SW480 (cell line): ENCODE measurements around the gene IFI35.
"Not testable (repeated sequence)": the region's sequence is repeated elsewhere in the genome, so short reads cannot be mapped to it uniquely, and the experiment has no call there.

Experiments used
- DNase-seq: peaks from one replicate; pipeline ENCODE4 v3.0.0-alpha.2; 2016; ENCODE audit warnings: low spot score

IFI35 gene

GRCh38 chr17:42997984-42998938, 8.3 kb upstream of the IFI35 start, which contains the start of gene RPL27:
Gene RPL27 (plus strand): TSS chr17:42998419. CDS start chr17:42998751, 332 bp downstream.
- peak; percentile 100 for DNase-seq

- DNase-seq, result no peak
Measured at GRCh38 chr17:42999003-42999525, 7.5 kb upstream of the IFI35 start.

GRCh38 chr17:43000894-43001293, 5.7 kb upstream of the IFI35 start:
- DNase-seq, result not testable (repeated sequence)

DNA sequence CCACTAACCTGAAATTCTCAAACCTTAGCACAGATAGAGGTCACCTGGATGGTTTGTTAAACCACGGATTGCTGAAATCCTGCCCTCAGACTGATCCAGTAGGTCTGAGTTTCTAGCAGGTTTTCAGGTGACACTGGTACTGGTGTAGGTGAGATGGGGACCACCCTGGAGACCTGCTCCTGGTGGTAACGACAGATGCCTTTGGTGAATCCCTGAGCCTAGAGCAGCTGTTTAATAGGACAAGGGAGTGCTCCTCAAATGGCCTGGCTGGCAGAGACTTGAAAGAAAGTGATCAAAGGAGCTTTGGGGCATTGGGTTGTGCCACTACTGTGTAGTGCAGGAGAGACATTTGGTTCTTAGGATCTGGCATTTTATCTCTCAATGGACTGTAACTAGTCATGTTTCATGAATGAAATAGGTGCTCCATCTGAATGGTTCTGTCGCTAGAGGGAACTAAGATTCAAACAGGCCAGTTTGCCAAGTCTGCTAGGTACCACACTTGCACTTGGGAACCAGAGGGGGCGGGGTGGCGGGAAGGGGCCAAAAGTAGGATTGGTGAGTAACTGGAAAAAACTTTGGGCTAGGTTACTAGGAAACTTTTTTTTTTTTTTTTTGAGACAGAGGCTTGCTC, 2.9 kb upstream of the IFI35 start:
- DNase-seq, result peak; percentile 48

DNA sequence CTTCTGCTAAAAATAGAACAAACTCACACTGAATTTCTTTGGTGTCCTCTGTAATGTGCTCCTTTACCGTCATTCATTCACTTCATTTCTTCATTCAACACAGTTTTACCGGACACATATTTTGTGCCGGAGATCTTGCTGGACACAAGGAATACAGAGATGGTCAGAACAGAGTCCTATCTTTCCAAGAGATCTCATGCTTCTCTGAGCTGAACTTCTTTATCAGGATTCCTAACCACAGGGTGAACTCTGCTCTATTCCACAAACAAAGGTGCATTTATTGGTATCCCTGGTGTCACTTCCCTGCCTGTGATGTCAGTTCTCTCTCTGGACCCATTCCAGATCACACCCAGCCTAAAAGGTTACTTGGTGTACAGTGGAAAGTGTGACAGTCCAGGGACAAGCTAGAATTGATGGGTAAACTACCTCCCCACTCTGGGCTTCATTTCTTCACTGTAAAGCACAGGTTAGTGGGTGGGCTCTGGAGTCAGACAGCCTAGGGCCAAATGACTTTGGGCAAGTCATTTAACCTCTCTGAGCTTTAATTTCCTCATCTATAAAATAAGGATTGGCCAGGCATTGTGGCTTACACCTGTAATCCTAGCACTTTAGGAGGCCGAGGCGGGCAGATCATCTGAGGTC, 4.2 kb downstream of the IFI35 start:
- peak; percentile 93 for DNase-seq

DNA sequence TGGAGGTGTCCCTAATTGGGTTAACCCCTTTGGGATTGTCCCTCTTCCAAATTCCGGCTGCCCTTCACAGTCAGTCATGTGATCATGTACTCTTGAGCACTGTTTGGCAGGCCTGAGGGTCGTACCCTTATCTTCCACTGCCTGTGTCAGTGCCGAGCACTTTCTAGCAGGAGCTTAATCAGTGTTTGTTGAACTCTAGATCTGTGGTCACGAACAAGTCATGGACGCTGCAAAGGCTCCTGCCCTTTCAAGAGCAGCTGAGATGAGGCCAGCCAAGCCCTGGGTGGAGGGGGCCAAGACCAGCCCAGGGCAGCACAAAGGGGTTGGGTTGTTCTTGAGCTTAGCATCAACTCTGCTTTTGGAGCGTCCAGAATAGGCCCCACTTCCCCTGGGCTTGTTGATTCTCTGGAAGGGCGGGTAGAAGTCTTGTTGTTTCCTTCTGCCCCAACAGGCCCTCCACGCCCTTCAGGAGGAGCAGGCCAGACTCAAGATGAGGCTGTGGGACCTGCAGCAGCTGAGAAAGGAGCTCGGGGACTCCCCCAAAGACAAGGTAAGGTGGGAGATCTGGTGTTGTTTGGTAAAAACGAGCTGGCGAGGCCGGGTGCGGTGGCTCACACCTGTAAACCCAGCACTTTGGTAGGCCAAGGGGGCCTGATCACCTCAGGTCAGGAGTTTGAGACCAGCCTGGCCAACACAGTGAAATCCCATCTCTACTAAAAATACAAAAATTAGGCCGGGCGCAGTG, 5.3 kb downstream of the IFI35 start:
- DNase-seq, result no peak

GRCh38 chr17:43013296-43013695, 6.7 kb downstream of the IFI35 start:
- no peak for DNase-seq

- DNase-seq, result no peak
Measured at GRCh38 chr17:43014020-43014648, 7.5 kb downstream of the IFI35 start.

DNA sequence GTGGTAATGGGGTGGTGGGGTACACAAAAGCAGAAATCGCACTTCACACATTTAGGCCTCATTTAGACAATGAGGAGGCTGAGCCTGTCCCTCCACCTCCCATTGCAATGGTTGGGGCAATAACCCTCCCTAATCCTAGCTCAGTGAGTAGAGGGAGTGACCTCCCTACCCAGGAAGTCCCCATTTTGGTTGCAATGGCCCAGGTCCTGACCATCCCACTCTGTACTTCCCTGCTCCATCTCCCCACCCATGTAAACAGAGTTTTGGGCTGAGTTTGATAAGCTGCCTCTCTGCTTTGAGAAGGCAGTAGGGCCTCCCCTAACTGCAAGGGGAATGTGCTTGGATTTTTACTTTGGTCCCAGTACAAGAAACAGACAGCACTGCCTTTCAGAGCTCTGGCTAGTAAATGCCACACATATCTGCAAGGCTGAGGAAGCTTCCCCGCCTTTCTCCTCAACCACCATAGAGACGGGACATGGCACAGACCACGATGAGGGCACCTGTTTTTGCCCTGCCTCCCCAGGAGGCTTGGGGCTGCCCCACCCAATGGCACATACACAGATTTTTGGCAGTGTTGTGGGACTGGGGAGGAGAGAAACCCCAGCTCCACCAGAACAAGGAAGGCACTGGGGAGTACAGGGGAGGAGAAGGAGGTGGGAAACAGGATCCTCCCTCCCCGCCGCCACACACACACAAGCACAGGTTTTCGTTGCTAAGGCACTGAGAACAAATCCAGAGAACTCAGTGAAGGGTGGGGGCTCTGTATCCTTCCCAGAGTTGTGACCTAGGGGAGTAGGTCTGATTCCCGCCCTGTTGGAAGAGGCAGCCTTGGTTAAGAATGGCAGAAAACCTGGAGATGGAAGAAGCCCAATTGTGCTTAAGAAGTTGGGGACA, 8.3 kb downstream of the IFI35 start:
- no peak for DNase-seq

DNA sequence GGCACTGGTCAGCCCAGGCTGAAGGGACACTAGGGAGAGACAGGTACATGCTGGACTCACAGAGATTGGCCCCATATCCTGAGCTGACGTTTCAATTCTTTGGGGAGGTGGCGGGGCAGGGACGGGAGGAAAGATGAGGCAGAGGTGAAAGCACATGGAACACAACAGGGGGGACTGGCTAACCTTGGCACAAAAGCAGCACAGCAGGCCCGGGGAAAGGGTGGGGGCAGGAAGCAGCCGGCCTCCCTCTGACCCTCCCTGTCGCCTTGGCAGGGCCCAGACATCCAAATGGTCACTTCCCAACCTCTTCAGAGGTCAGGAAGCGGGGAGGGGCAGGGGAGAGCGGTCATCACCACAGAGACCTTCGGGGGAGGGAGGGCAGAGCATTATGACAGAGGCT, 9.0 kb downstream of the IFI35 start:
- DNase-seq, result no peak

DNA sequence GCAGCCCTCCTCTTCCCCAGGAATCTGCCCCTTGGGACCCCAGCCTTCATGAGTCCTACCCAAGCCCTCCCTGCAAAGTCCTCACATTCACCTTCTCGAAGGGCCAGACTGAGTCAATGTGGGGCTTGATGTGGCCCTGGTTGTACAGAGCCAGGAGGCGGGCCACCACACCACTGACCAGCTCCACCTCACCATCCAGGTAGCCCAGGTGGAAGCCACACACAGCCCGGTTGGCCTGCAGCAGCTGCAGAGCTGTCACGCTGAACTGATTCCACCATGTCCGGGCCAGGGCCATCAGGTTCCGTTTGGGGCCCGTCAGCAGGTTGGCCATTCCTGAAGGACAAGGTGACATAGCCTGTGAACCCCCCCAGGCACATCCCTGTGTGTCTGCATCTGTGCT, 9.6 kb downstream of the IFI35 start:
- no peak for DNase-seq

DNA sequence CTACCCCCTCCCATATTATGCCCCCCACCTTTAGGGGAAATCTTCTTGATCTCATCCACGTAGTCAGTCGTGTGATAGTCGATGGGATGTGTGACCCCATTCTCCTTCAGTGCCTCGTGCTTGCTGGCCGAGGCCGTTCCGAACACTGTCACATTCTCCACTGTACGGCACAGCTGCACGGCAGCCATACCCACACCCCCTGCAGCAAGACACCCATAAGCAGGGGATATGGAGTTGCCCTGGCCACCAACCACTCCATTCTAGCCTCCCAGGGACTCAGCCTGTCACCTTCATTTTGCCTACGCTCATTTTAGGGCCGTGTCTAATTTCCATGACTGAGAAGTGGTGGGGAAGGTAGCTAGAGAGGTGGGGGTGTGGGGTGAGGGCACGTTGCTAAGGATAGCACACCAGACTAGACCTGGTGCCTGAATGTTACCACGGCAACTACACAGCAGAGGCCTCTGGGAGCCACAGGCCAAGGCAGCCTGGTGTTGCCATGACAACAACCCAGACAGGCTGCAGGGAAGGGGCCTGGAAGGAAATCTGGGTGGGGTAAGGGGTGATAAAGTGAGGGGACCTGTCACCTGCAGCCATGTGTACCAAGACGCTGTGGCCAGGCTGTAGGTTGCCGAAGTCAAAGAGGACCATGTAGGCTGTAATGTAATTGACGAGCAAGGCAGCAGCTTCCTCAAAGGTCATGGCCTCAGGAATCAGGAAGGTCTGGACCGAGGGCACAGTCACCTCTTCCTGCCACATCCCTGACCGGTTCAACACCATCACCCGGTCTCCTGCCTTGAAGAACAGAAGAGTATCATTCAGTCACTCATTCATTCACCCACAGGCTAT, 11.6 kb downstream of the IFI35 start:
- no peak for DNase-seq

GRCh38 chr17:43018932-43019331, 12.3 kb downstream of the IFI35 start:
- no peak for DNase-seq

DNA sequence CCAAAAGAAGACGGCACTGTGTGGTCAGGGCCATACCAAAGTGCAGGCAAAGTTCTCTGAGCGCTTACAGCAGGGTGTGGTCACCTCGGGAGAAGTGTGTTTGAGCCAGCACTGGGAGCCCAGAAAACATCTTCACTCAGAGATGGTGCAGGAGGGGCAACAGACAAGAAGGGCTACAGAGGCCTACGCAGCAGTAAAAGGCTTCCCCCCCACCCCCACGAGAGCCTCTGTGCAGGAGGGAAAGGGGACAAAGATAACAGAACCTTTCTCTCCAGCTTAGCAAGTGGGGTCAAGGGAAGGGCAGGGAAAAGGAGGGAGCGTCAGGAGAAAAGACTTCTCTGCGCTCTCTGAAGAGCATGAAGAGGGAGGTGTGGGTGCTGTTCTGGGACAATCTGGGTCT, 12.8 kb downstream of the IFI35 start:
- DNase-seq, result no peak

GRCh38 chr17:43020030-43020621, 13.5 kb downstream of the IFI35 start:
- DNase-seq, result no peak

- peak; percentile 55 for DNase-seq
Measured at GRCh38 chr17:43020789-43021740, 14.5 kb downstream of the IFI35 start.

GRCh38 chr17:43021741-43022512, 15.3 kb downstream of the IFI35 start, which contains the start of gene VAT1:
Gene VAT1 (minus strand): TSS chr17:43022385. CDS start chr17:43022322, 63 bp downstream.
- DNase-seq, result peak; percentile 83
